A549 (cell line): ENCODE measurements around the gene GMNN. TPM values are rescaled to one million over a fixed set of nuclear protein-coding genes. Genes with fewer than 3 reads are reported as not detected.

ENCODE experiments used
- ATAC-seq, 2 experiments: fragments of 200-7000 bp in 1 of 2; fragments of >200 bp in 1 of 2; cut with Nextera tagmentation in 1 of 2; cut with Tn5 transposase in 1 of 2; 3 replicates each; pipeline versions ENCODE4 v1.8.0 to v1.9.1; 2018 to 2020; ENCODE audit warnings: mild to moderate bottlenecking in 1 of 2, moderate library complexity in 1 of 2
- CTCF ChIA-PET: fragments of 300-600 bp; sonication (Branson Sonifier 250); formaldehyde crosslinking; extraction: SDS; loops from one replicate; lab custom pipeline; 2021; ENCODE audit warnings: antibody characterized with exemption, inconsistent platforms; lab: Yijun Ruan, JAX
- POLR2A ChIA-PET: fragments of 350-600 bp; formaldehyde crosslinking; extraction: SDS; loops from one replicate; lab custom pipeline; 2021; ENCODE audit warnings: antibody characterized with exemption, inconsistent platforms; lab: Yijun Ruan, JAX
- DNase-seq, 2 experiments: peaks; one replicate each; pipeline versions ENCODE4 v3.0.0 to v3.0.0-alpha.2; 2011 to 2016; ENCODE audit warnings: low read depth in 1 of 2, low spot score in 1 of 2
- FAIRE-seq: peaks from 2 replicates; lab custom pipeline; 2011; peaks lifted over from hg19 to GRCh38; lab: Jason Lieb, UNC
- H3K27ac ChIP-seq, 2 experiments: fragments of >200 bp; sonication (Bioruptor Twin); formaldehyde crosslinking; 3 replicates each; pipeline ENCODE4 v1.5.1; 2016 to 2017
- H3K4me1 ChIP-seq: fragments of >200 bp; sonication (Bioruptor Twin); formaldehyde crosslinking; 3 replicates; pipeline ENCODE4 v1.6.1; 2016
- H3K4me2 ChIP-seq: fragments of >200 bp; sonication (Bioruptor Twin); formaldehyde crosslinking; 3 replicates; pipeline ENCODE4 v1.6.1; 2016
- H3K4me3 ChIP-seq: fragments of >200 bp; sonication (Bioruptor Twin); formaldehyde crosslinking; 3 replicates; pipeline ENCODE4 v1.5.1; 2016
- H3K9me3 ChIP-seq: fragments of >200 bp; sonication (Bioruptor Twin); formaldehyde crosslinking; 3 replicates; pipeline ENCODE4 v1.6.1; 2016
- BCL3 ChIP-seq: fragments of >200 bp; sonication (Bioruptor Twin); formaldehyde crosslinking; IDR thresholded peaks from 3 replicates; pipeline ENCODE4 v1.6.1; 2016
- BHLHE40 ChIP-seq: IDR thresholded peaks from 2 replicates; pipeline ENCODE4 v1.6.1; 2012; ENCODE audit warnings: low read depth, low read length, inconsistent platforms
- CBX8 ChIP-seq: fragments of 200-600 bp; sonication (generic); IDR thresholded peaks from 2 replicates; pipeline ENCODE4 v1.6.1; 2016
- CEBPB ChIP-seq, 2 experiments: fragments of >200 bp in 1 of 2; sonication (Bioruptor Twin) in 1 of 2; formaldehyde crosslinking in 1 of 2; IDR thresholded peaks; 2 replicates each; pipeline ENCODE4 v1.6.1; 2012 to 2016
- CHD4 ChIP-seq: fragments of 200-600 bp; sonication (generic); IDR thresholded peaks from 2 replicates; pipeline ENCODE4 v1.6.1; 2016; ENCODE audit warnings: antibody characterized with exemption, mild to moderate bottlenecking, borderline replicate concordance
- EHF ChIP-seq: fragments of 250-450 bp; sonication (Bioruptor Pico); IDR thresholded peaks from 2 replicates; pipeline ENCODE4 v1.5.0; 2020; ENCODE audit warnings: mild to moderate bottlenecking
- EP300 ChIP-seq, 2 experiments: fragments of >200 bp; sonication (Bioruptor Twin); formaldehyde crosslinking; IDR thresholded peaks; 2 replicates in 1 of 2; 3 replicates in 1 of 2; pipeline ENCODE4 v1.6.1; 2016 to 2017
- FOXS1 ChIP-seq: fragments of 250-450 bp; sonication (Bioruptor Pico); IDR thresholded peaks from 2 replicates; pipeline ENCODE4 v1.5.0; 2020; ENCODE audit warnings: mild to moderate bottlenecking, moderate library complexity
- GATA3 ChIP-seq: IDR thresholded peaks from 2 replicates; pipeline ENCODE4 v1.6.1; 2012; ENCODE audit warnings: borderline replicate concordance
- HDAC2 ChIP-seq: fragments of 200-600 bp; sonication (generic); IDR thresholded peaks from 2 replicates; pipeline ENCODE4 v1.6.1; 2016
- HMGXB4 ChIP-seq: fragments of 250-450 bp; sonication (Bioruptor Pico); IDR thresholded peaks from 2 replicates; pipeline ENCODE4 v1.5.0; 2021; ENCODE audit warnings: mild to moderate bottlenecking, moderate library complexity, borderline replicate concordance
- HOXB5 ChIP-seq: fragments of 250-450 bp; sonication (Bioruptor Pico); IDR thresholded peaks from 2 replicates; pipeline ENCODE4 v1.5.0; 2020; ENCODE audit warnings: mild to moderate bottlenecking, moderate library complexity
- JUNB ChIP-seq: fragments of >200 bp; sonication (Bioruptor Twin); formaldehyde crosslinking; IDR thresholded peaks from 2 replicates; pipeline ENCODE4 v1.6.1; 2016
- KDM1A ChIP-seq: fragments of 200-600 bp; sonication (generic); IDR thresholded peaks from 2 replicates; pipeline ENCODE4 v1.6.1; 2016; ENCODE audit warnings: low read depth, mild to moderate bottlenecking
- KDM5A ChIP-seq: fragments of 200-600 bp; sonication (generic); IDR thresholded peaks from 2 replicates; pipeline ENCODE4 v1.6.1; 2016; ENCODE audit warnings: antibody characterized with exemption, mild to moderate bottlenecking
- NFE2L2 ChIP-seq: fragments of 150-350 bp; conservative IDR thresholded peaks from 2 replicates; pipeline ENCODE4 v1.6.1; 2014; ENCODE audit warnings: low read length
- NR3C1 ChIP-seq: fragments of >200 bp; sonication (Bioruptor Twin); formaldehyde crosslinking; IDR thresholded peaks from 3 replicates; pipeline ENCODE4 v1.6.1; 2017
- PBX3 ChIP-seq: IDR thresholded peaks from 2 replicates; pipeline ENCODE4 v1.6.1; 2012
- POLR2AphosphoS2 ChIP-seq: conservative IDR thresholded peaks from 2 replicates; pipeline ENCODE4 v1.6.1; 2012; ENCODE audit warnings: low read length, improper control_type of control experiment, inconsistent platforms
- RARB ChIP-seq: fragments of 250-450 bp; sonication (Bioruptor Pico); IDR thresholded peaks from 2 replicates; pipeline ENCODE4 v1.8.0; 2021; ENCODE audit warnings: mild to moderate bottlenecking, moderate library complexity
- RNF2 ChIP-seq: fragments of 200-600 bp; sonication (generic); IDR thresholded peaks from 2 replicates; pipeline ENCODE4 v1.6.1; 2016; ENCODE audit warnings: low read depth, mild to moderate bottlenecking, antibody characterized with exemption, moderate library complexity, borderline replicate concordance
- SMC3 ChIP-seq: fragments of >200 bp; sonication (Bioruptor Twin); formaldehyde crosslinking; IDR thresholded peaks from 3 replicates; pipeline ENCODE4 v1.6.1; 2018; ENCODE audit warnings: inconsistent platforms
- SREBF2 ChIP-seq: fragments of 450-650 bp; IDR thresholded peaks from 2 replicates; pipeline ENCODE4 v1.6.1; 2014; ENCODE audit warnings: mild to moderate bottlenecking, moderate library complexity
- TFCP2L1 ChIP-seq: fragments of 250-450 bp; sonication (Bioruptor Pico); IDR thresholded peaks from 2 replicates; pipeline ENCODE4 v1.5.0; 2021; ENCODE audit warnings: mild to moderate bottlenecking
- ZNF302 ChIP-seq: fragments of 250-450 bp; sonication (Bioruptor Pico); IDR thresholded peaks from 2 replicates; pipeline ENCODE4 v1.9.0; 2021; ENCODE audit warnings: inconsistent platforms, mild to moderate bottlenecking, moderate library complexity
- WGBS: methylation state at CpG from one replicate; pipeline ENCODE4 v1.1.6; 2017; ENCODE audit errors: missing lambda C conversion rate; 5-methylcytosine and 5-hydroxymethylcytosine counted together
- polyA plus RNA-seq, 4 experiments: library from polyadenylated mRNA; depleted of rRNA in 3 of 4; stranded (reverse); fragments of >200 nt; fragmentation: RNase III in 1 of 4; extraction: RNeasy Plus Mini Kit Qiagen cat#74134 plus additional on column Dnase treatment in 1 of 4; gene quantifications; 2 replicates in 3 of 4; 3 replicates in 1 of 4; pipeline ENCODE4 v1.2.3, GENCODE V29; 2011 to 2017
- TF ChIP-seq, protein P1 (sequence below): IDR thresholded peaks from 2 replicates; pipeline ENCODE4 v1.6.1; 2012; ENCODE audit warnings: low read depth, borderline replicate concordance
- TF ChIP-seq, protein P2 (sequence below): fragments of >200 bp; sonication (Bioruptor Twin); formaldehyde crosslinking; IDR thresholded peaks from 3 replicates; pipeline ENCODE4 v1.5.1; 2016

GMNN gene
- polyA plus RNA-seq, 2 of the 4 experiments (the other 2 are of a cell fraction): 59.2 to 59.4 TPM

GRCh38 chr6:24780206-24780605 is 5.5 kb downstream of the GMNN start:
- CTCF ChIA-PET: no interaction called here
- DNase-seq (no peak), FAIRE-seq (no peak)
- 95% methylated on average over 4 of the region's 4 CpGs for WGBS
- Histone ChIP-seq H3K4me2 (no peak overlapping the region; the same call in 1 of the 3 replicates), H3K9me3 (no peaks in the 10 kb centered on the region), H3K4me3 (no peak overlapping the region)
- 0 out of 4 replicates have a peak, but pooled peaks of 1 of the 2 experiments have one; percentile 26 for TF ChIP-seq CEBPB (IDR thresholded peaks at IDR 0.05)
- TF ChIP-seq GATA3: no peak
- TF ChIP-seq, all 56 proteins: peak for 1
- H3K27ac ChIP-seq: no peak overlapping the region
- POLR2A ChIA-PET: no interaction called here
- no peak for ATAC-seq
- peaks cover 36% of the 10 kb centered on the region; the same call in 2 of the 3 replicates for H3K4me1 ChIP-seq

DNA sequence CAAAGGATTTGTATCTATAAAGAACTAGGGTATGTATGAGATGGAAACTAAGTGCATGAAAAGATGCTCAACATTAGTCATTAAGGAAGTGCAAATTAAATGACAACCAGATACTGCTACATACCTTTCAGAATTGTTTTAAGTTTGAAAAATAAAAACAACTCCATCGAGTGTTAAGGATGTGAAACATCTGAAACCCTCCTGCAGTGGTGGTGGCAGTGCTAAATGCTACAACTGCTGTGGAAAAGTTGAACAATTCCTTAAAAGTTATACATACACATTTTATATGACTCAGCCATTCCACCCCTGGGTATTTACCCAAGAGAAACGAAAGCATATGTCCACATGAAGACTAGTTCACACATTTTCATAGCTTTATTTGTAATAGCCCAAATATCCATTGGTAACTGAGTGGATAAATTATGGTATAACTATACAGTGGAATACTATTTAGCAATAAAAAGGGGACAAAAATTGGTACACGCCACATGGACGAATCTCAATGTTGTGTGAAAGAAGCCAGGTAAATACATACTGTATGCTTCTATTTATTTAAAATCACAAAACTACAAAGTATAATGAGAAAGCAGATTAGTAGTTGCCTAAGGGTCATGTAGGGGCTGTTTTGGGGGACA is 13.4 kb downstream of the GMNN start:
- TF ChIP-seq ZNF302 (CRISPR knock-in tag): no peak
- TF ChIP-seq CBX8: no peak
- TF ChIP-seq EHF (CRISPR knock-in tag): no peak
- no peak for TF ChIP-seq RNF2
- no peak for TF ChIP-seq CHD4
- TF ChIP-seq HOXB5 (CRISPR knock-in tag): no peak
- TF ChIP-seq BHLHE40: no peak
- TF ChIP-seq HDAC2: no peak
- TF ChIP-seq POLR2AphosphoS2: no peak
- TF ChIP-seq FOXS1 (CRISPR knock-in tag): no peak
- TF ChIP-seq SREBF2: no peak
- TF ChIP-seq NR3C1: no peak
- TF ChIP-seq HMGXB4 (CRISPR knock-in tag): no peak
- TF ChIP-seq BCL3: no peak
- no peak for TF ChIP-seq EP300 (IDR thresholded peaks at IDR 0.05)
- TF ChIP-seq, protein P1, sequence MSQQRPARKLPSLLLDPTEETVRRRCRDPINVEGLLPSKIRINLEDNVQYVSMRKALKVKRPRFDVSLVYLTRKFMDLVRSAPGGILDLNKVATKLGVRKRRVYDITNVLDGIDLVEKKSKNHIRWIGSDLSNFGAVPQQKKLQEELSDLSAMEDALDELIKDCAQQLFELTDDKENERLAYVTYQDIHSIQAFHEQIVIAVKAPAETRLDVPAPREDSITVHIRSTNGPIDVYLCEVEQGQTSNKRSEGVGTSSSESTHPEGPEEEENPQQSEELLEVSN: no peak
- no peaks in the 10 kb centered on the region for H3K4me1 ChIP-seq
- ATAC-seq (no peak), DNase-seq (no peak), FAIRE-seq (no peak)
- CTCF ChIA-PET: no interaction called here
- no peaks in the 10 kb centered on the region for H3K9me3 ChIP-seq
- POLR2A ChIA-PET: no interaction called here
- H3K4me3 ChIP-seq: no peak overlapping the region
- 82% methylated on average over 4 of the region's 4 CpGs for WGBS
- H3K27ac ChIP-seq: no peak overlapping the region
- no peak overlapping the region for H3K4me2 ChIP-seq

DNA sequence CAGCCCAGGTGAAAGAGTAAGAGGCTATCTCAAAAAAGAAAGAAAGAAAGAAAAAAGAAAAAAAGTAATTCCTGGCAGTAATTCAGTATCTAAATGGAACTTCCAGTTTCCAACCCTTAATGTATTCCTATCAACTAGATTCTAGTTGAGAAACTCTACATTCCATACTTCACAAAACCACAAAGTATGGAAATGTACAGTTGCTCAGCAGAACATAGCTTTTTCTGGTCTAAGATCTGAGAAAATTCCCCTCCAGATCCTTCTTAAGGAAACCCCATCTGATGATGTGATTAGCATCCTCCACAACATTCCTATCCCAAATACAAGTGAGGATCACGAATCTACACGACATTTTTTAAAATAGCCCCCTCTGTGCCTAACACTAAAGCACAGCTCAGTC is 20.4 kb downstream of the GMNN start:
- Histone ChIP-seq H3K4me3 (no peak overlapping the region), H3K27ac (no peak overlapping the region), H3K9me3 (no peaks in the 10 kb centered on the region), H3K4me1 (no peaks in the 10 kb centered on the region), H3K4me2 (no peak overlapping the region)
- CTCF ChIA-PET: no interaction called here
- POLR2A ChIA-PET: no interaction called here
- ATAC-seq: no peak
- no peak for DNase-seq
- WGBS: 97% methylated on average over 2 of the region's 2 CpGs
- FAIRE-seq: no peak
- no peak for TF ChIP-seq KDM5A
- no peak for TF ChIP-seq HOXB5 (CRISPR knock-in tag)
- TF ChIP-seq GATA3: no peak
- TF ChIP-seq, protein P2, sequence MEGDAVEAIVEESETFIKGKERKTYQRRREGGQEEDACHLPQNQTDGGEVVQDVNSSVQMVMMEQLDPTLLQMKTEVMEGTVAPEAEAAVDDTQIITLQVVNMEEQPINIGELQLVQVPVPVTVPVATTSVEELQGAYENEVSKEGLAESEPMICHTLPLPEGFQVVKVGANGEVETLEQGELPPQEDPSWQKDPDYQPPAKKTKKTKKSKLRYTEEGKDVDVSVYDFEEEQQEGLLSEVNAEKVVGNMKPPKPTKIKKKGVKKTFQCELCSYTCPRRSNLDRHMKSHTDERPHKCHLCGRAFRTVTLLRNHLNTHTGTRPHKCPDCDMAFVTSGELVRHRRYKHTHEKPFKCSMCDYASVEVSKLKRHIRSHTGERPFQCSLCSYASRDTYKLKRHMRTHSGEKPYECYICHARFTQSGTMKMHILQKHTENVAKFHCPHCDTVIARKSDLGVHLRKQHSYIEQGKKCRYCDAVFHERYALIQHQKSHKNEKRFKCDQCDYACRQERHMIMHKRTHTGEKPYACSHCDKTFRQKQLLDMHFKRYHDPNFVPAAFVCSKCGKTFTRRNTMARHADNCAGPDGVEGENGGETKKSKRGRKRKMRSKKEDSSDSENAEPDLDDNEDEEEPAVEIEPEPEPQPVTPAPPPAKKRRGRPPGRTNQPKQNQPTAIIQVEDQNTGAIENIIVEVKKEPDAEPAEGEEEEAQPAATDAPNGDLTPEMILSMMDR: no peak
- TF ChIP-seq CHD4: no peak
- TF ChIP-seq ZNF302 (CRISPR knock-in tag): no peak
- no peak for TF ChIP-seq SREBF2
- TF ChIP-seq PBX3: no peak
- TF ChIP-seq NR3C1: no peak
- no peak for TF ChIP-seq JUNB
- TF ChIP-seq NFE2L2: no peak
- TF ChIP-seq HMGXB4 (CRISPR knock-in tag): no peak
- TF ChIP-seq RARB (CRISPR knock-in tag): no peak
- TF ChIP-seq TFCP2L1 (CRISPR knock-in tag): no peak
- TF ChIP-seq SMC3: no peak
- no peak for TF ChIP-seq KDM1A
- TF ChIP-seq HDAC2: no peak
